Pulmonary artery endothelial cell (primary cell): Measurements from ENCODE around the gene SLC5A11. TPM values are rescaled to one million over a fixed set of nuclear protein-coding genes. Genes with fewer than 3 reads are reported as not detected.
"Not testable (repeated sequence)": the region's sequence is repeated elsewhere in the genome, so short reads cannot be mapped to it uniquely, and the experiment has no call there.

Experiments used
- DNase-seq: peaks from one replicate; pipeline ENCODE4 v3.0.0-alpha.2; 2011; ENCODE audit warnings: low read depth, low spot score
- total RNA-seq: library from RNA; depleted of rRNA; stranded (reverse); fragments of >200 nt; gene quantifications from 2 replicates; pipeline ENCODE4 v1.2.3, GENCODE V29; 2014

Gene SLC5A11, protein sequence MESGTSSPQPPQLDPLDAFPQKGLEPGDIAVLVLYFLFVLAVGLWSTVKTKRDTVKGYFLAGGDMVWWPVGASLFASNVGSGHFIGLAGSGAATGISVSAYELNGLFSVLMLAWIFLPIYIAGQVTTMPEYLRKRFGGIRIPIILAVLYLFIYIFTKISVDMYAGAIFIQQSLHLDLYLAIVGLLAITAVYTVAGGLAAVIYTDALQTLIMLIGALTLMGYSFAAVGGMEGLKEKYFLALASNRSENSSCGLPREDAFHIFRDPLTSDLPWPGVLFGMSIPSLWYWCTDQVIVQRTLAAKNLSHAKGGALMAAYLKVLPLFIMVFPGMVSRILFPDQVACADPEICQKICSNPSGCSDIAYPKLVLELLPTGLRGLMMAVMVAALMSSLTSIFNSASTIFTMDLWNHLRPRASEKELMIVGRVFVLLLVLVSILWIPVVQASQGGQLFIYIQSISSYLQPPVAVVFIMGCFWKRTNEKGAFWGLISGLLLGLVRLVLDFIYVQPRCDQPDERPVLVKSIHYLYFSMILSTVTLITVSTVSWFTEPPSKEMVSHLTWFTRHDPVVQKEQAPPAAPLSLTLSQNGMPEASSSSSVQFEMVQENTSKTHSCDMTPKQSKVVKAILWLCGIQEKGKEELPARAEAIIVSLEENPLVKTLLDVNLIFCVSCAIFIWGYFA
- total RNA-seq = not detected in 2 replicates

DNA sequence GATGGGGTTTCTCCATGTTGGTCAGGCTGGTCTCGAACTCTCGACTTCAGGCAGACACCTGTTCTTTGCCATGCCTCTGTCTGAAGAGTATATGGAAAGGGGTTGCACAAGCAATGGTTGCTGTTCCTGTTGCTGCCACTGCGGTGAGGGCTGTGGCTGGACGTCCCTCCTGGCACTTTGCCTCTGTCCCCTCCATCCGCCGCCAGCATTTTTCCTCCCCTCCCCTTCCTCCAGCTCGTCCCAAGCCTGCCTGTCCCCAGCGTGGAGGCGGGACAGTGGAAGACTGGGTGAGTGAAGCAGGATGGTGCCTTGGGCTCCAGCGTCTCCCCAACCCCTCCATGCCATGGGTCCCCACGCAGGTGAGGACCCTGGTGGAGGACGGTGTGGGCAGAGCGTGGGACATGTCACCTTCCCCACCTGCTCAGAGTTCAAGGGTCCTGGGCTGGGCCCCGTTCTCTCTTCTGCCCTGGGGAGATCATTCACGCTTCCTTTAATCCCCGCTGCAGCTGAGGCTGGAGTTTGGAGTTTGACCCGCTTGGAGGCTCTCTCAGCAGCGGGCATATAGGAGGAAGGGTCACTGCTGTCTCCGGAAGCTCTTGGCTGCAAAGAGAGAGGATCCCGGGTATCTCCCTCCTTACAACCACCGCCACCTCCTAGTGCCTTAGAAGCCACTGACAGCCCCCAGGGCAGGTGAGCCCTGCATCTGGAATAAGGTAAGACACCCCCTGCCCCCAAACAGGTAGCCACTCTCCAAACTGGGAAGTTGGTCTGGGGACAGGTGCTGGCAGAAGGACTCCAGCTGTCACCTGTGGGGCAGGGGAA lies at the start of gene SLC5A11:
Gene SLC5A11 (plus strand): TSS at position 238 of the 822 bp plus-strand sequence. CDS start 12,681 bp downstream, outside the sequence.
- no peak for DNase-seq

DNA sequence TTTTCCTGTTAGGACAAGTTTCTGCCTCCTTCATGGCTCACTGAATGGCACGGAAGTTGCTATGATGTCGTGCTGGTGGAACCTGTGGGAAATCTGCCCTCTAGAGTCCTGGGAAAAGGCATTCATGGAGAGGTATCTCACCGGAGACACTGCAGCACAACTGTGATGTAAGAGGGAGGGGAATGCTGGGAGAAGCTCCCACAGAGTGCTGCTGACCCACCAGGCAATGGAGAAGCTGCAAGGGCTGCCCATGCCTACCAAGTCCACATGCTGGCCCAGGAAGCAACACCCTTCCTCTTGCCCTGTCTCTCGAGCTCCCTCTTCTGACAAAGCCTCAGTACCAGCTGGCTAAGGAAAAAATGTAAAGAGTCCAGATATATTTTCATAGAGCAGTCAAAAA lies 45.2 kb upstream of the SLC5A11 start:
- no peak for DNase-seq

DNA sequence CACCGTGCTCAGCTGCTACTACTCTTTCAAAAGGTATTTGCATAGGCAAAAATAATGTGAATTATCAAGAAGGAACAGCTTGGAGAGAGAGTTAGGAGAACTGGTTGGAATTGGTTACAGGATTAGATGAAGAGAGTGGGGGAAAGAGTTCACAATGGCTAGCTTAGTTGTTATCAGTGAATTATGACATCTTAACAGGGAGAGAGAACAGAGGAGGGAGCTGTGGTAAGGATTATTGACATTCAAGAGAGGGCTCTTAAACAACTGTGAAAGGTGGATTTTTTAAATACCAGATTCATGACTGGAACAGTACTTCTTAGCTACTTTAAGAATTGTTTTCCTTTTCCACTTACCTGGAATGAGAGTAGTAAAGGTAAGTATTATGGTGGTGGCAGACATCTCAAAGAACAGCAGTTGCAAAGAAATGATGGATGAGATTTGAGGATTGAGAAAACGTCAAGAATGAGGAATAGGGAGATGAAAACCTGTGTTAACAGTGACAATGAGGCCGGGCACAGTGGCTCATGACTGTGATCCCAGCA lies 43.9 kb upstream of the SLC5A11 start:
- DNase-seq = no peak

DNA sequence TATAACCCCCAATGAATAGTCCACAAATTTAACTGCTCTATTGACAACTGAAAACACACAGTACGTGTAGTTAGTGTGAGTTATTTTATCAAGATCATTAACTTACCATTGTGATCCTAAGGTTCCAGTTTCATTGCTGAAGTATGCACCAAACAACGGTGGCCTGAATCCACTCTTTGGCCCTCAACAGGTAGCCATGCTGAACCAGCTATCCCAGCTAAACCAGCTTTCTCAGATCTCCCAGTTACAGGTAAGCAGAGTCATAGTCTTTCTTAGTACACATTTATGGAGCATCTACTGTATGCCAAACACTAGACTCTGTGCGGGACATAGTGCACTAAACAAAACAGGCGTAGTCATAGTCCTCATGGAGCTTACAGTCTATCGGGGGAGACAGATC lies 40.3 kb upstream of the SLC5A11 start:
- DNase-seq = no peak

DNA sequence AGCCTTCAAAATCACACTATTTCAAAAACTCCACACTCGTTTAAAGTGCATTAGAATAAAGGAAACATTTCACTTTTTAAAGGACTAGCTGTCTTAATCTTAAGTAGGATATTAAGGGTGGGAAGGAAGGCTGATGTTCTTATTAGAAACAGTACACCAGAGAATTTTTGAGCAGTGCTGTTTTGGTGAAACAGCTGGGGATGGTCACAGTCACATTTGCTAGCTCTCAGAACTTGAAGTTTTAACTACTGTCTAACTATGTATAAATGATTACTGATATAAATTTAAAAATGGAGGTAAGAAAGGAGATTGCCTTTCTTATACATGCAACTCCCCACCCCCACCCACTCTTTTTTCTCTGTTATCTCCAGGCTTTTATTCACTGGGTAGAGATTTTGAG lies 38.5 kb upstream of the SLC5A11 start:
- no peak for DNase-seq

DNA sequence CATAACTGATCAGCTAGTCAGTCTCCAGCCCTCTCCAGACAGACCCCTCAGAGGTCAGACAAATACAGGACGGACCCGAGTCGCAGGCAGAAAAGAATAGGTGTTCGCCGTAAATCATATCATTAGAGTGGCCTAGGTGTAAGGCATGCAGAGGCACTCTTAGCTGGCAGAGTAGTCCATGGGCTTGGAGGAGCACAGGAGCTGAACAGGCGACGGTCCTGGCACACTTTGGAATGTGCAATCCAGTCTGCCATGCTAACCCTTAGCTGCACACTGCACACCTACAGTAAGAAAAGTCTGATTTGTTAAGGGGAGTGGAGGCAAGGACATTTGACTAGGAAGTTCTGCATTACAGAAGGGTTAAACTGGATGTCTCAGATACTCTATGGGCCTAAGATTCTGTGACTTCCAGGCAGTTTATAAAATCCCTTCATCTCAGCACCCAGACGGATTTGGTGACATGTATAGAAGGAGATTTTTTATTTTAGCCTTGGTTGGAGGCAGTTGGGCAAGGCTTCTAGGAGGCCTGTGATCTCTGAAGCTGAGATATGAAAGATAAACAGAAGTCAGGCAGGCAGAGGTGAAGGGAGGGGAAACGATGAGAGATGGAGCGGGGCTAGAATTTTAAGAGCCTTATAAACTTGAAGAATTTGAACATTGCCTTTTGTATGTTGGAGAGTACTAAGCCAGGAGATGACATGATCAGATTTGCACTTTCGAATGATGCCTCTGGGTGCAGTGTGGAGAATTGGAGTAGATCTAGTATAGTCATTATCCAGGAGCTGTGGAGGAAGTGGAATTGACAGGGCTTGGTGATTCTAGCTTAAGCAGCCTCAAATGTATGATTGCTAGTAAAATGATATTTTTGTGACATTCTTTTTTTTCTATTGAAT lies 34.6 kb upstream of the SLC5A11 start:
- DNase-seq = no peak

DNA sequence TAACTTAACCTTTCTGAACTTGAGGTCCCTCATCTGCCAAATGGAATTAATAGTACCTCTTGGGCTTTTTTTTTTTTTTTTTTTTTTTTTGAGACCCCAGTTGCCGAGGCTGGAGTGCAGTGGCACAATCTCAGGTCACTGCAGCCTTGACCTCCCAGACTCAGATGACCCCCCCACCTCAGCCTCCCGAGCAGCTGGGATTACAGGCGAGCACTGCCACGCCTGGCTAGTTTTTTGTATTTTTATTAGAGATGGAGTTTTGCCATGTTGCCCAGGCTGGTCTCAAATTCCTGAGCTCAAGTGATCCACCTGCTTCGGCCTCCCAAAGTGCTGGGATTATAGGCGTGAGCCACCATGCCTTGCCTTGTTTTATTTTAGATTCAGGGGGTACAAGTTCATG lies 33.0 kb upstream of the SLC5A11 start:
- DNase-seq = not testable (repeated sequence)

DNA sequence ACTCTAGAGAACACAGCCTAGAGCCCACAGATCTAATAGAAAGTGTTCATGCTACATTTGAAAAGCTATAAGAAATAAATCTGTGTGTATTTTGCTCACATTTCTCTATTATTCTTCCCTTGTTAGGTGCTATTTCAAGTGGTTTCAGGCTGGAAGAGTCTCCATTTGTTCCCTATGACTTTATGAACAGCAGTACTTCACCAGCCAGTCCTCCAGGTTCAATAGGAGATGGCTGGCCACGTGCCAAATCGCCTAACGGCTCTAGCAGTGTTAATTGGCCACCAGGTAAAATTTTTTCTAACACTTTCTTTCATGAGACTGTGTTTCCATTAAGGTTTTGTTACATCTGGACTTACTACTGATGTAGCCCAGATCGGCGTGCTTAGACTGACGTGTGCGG lies 30.7 kb upstream of the SLC5A11 start:
- DNase-seq = no peak

DNA sequence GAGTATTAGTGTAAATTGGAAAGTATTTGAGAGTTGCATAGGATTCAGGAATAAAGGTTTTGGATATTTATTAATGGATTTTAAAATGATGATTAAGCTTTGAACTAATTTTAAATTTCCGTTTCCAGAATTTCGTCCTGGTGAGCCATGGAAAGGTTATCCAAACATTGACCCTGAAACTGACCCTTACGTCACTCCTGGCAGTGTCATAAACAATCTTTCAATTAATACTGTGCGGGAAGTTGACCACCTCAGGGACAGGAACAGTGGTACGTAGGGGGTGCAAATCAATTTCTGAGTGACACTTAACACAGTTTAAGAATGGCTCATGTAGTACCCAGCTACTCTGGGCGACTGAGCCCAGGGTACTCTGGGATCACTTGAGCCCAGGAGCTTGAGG lies 29.1 kb upstream of the SLC5A11 start:
- DNase-seq = no peak

DNA sequence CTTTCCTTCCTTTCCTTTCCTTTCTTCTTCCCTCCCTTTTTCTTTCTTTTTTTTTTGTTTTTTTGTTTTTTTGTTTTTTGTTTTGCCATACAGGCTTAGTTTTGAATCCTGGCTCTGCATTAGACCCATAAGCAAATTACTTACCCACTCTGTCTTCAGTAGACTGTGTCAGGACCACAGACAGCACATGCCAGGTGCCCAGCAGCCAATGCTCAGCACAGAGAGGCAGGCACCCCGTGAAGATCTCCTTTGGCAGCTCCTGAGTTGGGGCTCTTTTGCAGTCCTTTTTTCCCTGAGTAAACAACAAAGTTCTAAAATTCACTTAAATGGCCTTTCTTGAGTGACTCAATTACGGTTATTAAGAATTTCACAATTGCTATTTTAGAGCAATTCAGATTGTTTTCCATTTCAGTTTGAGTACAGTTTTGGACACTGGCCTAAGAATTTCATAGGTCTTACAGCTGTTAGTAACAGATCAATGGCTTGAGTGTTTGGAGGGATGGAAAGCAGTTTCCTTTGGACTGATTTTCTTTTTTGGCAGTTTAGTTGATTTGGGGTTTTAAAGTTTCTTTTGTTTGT lies 26.2 kb upstream of the SLC5A11 start:
- no peak for DNase-seq

DNA sequence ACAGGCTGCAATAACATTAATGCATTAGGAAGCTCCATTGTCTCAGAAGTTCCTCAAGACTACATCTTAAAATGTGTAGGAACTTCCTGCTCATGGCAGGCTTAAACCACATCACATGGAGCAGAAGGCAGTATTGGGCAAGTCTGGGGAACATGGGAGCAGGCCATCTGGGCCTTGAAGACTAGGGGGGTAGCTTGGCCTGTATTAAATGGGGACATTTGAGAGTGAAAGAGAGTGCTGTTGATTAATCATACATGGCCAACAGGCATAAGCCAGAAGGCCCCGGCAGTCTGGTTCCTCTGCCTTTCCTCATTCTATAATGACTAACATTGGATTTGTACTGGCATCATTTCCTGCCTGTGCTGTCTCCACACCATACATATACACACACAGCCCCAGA lies 25.2 kb upstream of the SLC5A11 start:
- DNase-seq = no peak

DNA sequence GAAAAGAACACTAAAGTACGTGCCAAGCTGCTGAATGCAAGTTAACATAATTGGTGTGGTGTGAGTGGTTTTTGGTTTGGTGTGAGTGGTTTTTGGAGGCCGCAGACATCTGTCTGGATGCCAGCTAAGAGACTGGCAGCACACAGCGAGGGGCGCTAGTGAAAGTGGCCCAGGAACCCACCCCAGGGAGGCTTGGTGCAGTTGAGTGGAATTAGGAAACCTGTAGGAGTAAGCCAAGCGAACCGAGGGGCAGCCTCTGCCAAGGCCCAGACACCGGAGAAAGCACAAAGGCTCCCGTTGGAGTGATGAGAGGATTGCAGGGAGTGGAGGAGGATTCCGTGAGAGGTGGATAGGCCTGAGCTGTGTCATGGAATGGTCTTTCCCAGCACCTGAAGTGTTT lies 24.6 kb upstream of the SLC5A11 start:
- no peak for DNase-seq

DNA sequence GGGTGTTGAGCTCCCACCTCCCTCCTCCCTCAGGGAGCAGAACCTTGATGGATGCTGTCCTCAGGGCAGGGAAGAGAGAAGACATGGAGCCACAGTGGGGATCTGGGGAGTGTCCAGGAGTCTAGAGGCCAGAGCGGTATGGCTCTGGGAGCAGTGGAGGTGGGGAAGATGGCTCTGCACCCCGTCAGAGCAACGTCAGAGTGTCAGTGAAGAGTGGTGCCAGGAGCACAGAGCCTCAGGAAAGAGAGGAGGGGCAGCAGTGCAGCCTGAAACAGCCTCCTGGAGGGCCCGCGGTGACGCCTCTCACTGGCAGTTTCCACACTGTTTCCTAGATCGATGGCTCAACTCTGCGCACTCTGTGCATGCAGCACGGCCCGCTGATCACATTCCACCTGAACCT lies 23.2 kb upstream of the SLC5A11 start:
- no peak for DNase-seq

DNA sequence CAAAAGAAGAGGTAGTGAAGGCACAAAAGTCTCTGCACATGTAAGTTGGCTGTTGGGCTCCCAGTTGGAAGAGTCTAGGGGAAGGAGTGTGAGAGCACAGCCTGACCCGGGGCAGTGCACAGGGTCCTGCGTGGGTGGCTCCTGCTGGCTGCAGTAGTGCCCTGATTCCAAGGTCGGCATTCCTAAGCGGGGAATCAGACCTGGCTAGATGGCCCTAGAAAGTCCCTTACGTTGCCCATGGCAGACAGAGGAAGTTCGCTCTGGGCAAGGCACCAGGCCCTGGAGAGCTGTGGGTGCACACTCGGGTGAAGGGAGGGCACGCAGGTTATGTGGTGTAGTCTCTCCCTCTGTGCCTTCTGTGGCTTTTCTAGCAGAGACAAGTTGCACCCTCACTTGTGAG lies 22.8 kb upstream of the SLC5A11 start:
- DNase-seq = no peak

DNA sequence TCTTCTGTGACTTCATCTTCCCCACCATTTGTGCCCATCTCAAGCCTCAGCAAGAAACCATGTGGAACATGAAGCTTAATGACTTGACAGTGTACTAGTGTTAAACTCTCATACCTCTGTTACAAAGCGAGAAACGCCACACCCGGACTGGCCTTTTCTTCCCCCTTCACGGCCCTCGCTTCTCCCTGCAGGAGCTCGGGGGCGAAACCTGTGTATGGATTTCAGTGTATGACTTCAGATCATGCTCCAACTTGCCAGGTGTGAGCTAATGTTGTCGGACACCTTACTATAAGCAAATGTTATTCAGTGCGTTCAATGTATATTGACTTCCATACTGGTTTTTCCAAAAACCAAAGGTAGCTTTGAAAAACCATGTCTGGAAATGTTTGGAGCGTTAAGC lies 20.1 kb upstream of the SLC5A11 start:
- DNase-seq = no peak

DNA sequence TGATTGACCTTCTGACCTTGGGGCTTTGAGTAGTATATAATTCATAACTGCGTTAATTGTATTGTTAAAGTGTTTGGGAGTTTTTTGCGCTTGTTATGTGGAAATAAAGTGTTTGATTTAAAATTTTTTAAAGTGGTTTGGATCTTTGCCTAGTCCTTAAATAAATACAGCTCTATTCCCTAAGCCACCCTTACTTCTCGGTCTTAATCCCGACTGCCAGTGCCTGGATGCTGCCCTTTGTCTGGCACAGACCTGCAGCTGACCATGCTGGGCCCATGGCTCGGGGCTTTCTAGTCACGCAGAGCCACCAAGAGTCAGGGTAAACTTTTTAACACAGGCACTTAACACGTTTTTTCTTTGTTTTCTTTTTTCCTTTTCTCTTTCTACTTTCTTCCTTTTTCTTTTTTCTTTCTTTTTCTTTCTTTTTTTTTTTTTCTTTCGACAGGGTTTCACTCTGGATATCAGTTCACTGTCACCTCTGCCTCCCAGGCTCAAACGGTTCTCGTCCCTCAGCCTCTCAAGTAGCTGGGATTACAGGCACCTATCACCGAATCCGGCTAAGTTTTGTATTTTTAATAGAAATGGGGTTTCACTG lies 19.6 kb upstream of the SLC5A11 start:
- DNase-seq = no peak

DNA sequence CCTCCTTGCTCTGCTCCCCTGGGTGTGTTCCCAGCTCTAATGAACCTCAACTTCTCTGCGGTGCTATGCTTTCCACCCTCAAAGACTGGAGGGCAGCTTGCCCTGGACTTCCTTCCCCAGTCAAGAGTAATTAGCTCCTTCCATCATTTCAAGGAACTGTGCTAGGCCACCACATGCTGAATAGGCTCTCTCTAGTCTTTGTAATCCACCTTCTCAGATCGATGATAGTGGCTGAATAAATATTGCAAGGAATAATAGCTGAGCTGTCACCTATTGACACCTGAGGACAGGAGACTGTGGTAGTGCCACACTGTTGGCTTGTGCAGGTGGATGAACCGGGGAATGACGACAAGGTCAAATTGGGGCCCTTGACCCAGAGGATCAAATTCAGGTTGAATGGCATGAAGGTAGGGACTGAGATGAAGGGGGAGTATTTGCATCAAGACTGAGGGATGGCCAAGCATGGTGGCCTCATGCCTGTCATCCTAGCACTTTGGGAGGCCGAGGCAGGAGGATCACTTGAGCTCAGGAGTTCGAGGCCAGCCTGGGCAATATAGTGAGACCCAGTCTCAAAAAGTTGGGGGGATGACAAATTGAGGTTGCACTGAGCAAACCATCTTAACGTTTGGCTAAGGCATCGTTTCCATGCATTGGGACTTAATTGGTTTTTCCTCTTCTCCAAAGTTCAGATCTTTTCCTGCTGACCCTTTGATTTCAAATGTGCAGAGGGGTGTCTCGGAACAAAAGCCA lies 18.8 kb upstream of the SLC5A11 start:
- DNase-seq = no peak

DNA sequence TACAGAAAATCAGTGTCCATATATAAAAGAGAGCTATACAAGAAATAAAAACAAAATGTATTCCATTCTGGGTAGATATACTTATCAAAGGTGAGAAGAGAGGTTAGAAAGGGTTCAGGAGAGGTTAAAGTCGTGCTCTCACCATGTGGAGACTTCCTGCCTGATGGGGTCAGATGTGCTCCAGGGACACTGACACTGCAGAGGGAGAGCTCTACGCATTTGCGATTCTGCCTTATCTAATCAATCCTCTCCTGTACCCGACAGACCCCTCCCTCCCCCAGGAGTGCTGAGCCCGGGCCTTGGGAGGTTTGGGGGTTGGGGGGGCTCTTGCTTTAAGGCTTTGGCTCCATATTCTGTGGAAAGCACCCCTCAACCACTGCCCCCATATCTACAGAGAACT lies 16.6 kb upstream of the SLC5A11 start:
- DNase-seq = no peak

DNA sequence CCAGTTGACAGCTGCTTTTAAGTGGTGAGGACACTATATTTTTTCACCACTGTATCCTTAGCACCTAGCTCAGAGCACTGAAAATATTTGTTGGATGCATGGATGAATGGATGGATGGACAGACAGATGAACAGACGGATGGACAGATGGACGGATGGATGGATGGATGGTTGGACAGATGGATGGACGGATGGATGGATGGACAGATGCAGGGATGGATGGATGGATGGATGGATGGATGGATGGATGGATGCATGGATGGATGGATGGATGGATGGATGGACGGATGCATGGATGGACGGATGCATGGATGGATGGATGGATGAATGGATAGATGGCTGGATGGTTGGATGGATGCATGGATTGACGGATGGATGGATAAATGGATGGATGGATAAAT lies 12.4 kb upstream of the SLC5A11 start:
- no peak for DNase-seq
